ENCODE data around the gene ZC3H12D. TPM values are rescaled to one million over a fixed set of nuclear protein-coding genes. Genes with fewer than 3 reads are reported as not detected.

ZC3H12D gene
- total and polyA plus RNA-seq, 2 of the 13 experiments (the other 11 are each of a cell fraction or from before 2014, with no cell fraction given), result 1.2 to 2.7 TPM

- no peaks in the 10 kb centered on the region for H3K9me3 ChIP-seq (ENCODE audit: low read length)
- ATAC-seq (no peak), DNase-seq (ENCODE audit: low spot score) (no peak), FAIRE-seq (no peak)
- H4K20me1 ChIP-seq (ENCODE audit: insufficient read depth, low read length), result no peaks in the 10 kb centered on the region
- intact Hi-C loops (cut with micrococcal nuclease; ENCODE audit: unreplicated experiment), result loop anchor here (5.0 kb wide), 1 partner anchor 66 kb away; no protein-coding TSS in a partner anchor
- 96% methylated on average over 47 of the region's 47 CpGs for WGBS (ENCODE audit: low lambda C conversion rate)
- in situ Hi-C loops (cut with HindIII; ENCODE audit: extremely low pct_ligation_motif_present, low pct_unique_long_range_greater_than_20kb), result no loop called here
- no peaks in the 10 kb centered on the region for H3K36me3 ChIP-seq (replicated peaks in 1 of 2; ENCODE audit: control insufficient read depth in 1 of 2, insufficient read depth in 2 of 2, low read length in 2 of 2)
- H3K79me2 ChIP-seq (ENCODE audit: insufficient read depth, low read length), result no peaks in the 10 kb centered on the region
- no peak overlapping the region for H3K27ac ChIP-seq (ENCODE audit: extremely low read length, insufficient read depth, low read length)
- no peak for TF ChIP-seq FUBP1 (CRISPR knock-in tag; IDR thresholded peaks at IDR 0.05; ENCODE audit: borderline replicate concordance)
- TF ChIP-seq U2AF1 (optimal IDR thresholded peaks at IDR 0.05; ENCODE audit: low read depth, low read length), result no peak
- TF ChIP-seq, protein P1, sequence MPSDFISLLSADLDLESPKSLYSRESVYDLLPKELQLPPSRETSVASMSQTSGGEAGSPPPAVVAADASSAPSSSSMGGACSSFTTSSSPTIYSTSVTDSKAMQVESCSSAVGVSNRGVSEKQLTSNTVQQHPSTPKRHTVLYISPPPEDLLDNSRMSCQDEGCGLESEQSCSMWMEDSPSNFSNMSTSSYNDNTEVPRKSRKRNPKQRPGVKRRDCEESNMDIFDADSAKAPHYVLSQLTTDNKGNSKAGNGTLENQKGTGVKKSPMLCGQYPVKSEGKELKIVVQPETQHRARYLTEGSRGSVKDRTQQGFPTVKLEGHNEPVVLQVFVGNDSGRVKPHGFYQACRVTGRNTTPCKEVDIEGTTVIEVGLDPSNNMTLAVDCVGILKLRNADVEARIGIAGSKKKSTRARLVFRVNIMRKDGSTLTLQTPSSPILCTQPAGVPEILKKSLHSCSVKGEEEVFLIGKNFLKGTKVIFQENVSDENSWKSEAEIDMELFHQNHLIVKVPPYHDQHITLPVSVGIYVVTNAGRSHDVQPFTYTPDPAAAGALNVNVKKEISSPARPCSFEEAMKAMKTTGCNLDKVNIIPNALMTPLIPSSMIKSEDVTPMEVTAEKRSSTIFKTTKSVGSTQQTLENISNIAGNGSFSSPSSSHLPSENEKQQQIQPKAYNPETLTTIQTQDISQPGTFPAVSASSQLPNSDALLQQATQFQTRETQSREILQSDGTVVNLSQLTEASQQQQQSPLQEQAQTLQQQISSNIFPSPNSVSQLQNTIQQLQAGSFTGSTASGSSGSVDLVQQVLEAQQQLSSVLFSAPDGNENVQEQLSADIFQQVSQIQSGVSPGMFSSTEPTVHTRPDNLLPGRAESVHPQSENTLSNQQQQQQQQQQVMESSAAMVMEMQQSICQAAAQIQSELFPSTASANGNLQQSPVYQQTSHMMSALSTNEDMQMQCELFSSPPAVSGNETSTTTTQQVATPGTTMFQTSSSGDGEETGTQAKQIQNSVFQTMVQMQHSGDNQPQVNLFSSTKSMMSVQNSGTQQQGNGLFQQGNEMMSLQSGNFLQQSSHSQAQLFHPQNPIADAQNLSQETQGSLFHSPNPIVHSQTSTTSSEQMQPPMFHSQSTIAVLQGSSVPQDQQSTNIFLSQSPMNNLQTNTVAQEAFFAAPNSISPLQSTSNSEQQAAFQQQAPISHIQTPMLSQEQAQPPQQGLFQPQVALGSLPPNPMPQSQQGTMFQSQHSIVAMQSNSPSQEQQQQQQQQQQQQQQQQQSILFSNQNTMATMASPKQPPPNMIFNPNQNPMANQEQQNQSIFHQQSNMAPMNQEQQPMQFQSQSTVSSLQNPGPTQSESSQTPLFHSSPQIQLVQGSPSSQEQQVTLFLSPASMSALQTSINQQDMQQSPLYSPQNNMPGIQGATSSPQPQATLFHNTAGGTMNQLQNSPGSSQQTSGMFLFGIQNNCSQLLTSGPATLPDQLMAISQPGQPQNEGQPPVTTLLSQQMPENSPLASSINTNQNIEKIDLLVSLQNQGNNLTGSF (CRISPR knock-in tag; IDR thresholded peaks at IDR 0.05), result no peak
- TF ChIP-seq, protein P2, sequence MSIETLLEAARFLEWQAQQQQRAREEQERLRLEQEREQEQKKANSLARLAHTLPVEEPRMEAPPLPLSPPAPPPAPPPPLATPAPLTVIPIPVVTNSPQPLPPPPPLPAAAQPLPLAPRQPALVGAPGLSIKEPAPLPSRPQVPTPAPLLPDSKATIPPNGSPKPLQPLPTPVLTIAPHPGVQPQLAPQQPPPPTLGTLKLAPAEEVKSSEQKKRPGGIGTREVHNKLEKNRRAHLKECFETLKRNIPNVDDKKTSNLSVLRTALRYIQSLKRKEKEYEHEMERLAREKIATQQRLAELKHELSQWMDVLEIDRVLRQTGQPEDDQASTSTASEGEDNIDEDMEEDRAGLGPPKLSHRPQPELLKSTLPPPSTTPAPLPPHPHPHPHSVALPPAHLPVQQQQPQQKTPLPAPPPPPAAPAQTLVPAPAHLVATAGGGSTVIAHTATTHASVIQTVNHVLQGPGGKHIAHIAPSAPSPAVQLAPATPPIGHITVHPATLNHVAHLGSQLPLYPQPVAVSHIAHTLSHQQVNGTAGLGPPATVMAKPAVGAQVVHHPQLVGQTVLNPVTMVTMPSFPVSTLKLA (IDR thresholded peaks at IDR 0.05), result no peak
- TF ChIP-seq FLYWCH1 (CRISPR knock-in tag; IDR thresholded peaks at IDR 0.05), result no peak
- TF ChIP-seq, protein P3, sequence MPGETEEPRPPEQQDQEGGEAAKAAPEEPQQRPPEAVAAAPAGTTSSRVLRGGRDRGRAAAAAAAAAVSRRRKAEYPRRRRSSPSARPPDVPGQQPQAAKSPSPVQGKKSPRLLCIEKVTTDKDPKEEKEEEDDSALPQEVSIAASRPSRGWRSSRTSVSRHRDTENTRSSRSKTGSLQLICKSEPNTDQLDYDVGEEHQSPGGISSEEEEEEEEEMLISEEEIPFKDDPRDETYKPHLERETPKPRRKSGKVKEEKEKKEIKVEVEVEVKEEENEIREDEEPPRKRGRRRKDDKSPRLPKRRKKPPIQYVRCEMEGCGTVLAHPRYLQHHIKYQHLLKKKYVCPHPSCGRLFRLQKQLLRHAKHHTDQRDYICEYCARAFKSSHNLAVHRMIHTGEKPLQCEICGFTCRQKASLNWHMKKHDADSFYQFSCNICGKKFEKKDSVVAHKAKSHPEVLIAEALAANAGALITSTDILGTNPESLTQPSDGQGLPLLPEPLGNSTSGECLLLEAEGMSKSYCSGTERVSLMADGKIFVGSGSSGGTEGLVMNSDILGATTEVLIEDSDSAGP (CRISPR knock-in tag; IDR thresholded peaks at IDR 0.05; ENCODE audit: borderline replicate concordance), result no peak
- TF ChIP-seq RXRA (CRISPR knock-in tag; IDR thresholded peaks at IDR 0.05), result no peak
- TF ChIP-seq TEAD2 (CRISPR knock-in tag; IDR thresholded peaks at IDR 0.05), result no peak
- no peak for TF ChIP-seq SIN3B (IDR thresholded peaks at IDR 0.05; ENCODE audit: low read length)
- no peak for TF ChIP-seq TCF12 (IDR thresholded peaks at IDR 0.05)
- no peak for TF ChIP-seq TCF12 (CRISPR knock-in tag; IDR thresholded peaks at IDR 0.05)
- TF ChIP-seq MED13 (CRISPR knock-in tag; IDR thresholded peaks at IDR 0.05), result no peak
- TF ChIP-seq JDP2 (CRISPR knock-in tag; IDR thresholded peaks at IDR 0.05; ENCODE audit: borderline replicate concordance), result no peak
- peaks cover 32% of the 10 kb centered on the region for H3K4me1 ChIP-seq (ENCODE audit: insufficient read depth, low read length)
- H3K4me2 ChIP-seq (ENCODE audit: low read depth, low read length), result no peak overlapping the region
- BruUV-seq (replicated peaks), result no TSS peak
- no peak overlapping the region for H2AFZ ChIP-seq (ENCODE audit: low read length)
- H3K4me3 ChIP-seq (replicated peaks in 1 of 3; ENCODE audit: insufficient read depth in 1 of 3, low read depth in 2 of 3, low read length in 3 of 3), result no peak overlapping the region
- H3K9ac ChIP-seq (ENCODE audit: insufficient read depth, low read depth, low read length), result no peak overlapping the region
- POLR2A ChIA-PET, result no interaction called here
- no peaks in the 10 kb centered on the region for H3K27me3 ChIP-seq (ENCODE audit: control insufficient read depth in 1 of 2, insufficient read depth in 2 of 2, low read length in 2 of 2)
- CTCF ChIA-PET (ENCODE audit: low intra/inter-chr PET ratio, low total read pairs), result no interaction called here
Measured at GRCh38 chr6:149451376-149452036, 33.3 kb downstream of the ZC3H12D start.

All from HepG2 (cell line).